HepG2 (cell line): Measurements from ENCODE around the gene FAM83G.

Experiments
- CTCF ChIP-seq: sonication (generic); formaldehyde crosslinking; IDR thresholded peaks from 2 replicates; pipeline ENCODE4 v1.5.0; 2020; ENCODE audit warnings: mild to moderate bottlenecking, missing genetic modification reagents, moderate library complexity
- ELF4 ChIP-seq: sonication (generic); formaldehyde crosslinking; IDR thresholded peaks from 2 replicates; pipeline ENCODE4 v1.5.0; 2020; ENCODE audit warnings: missing genetic modification reagents, mild to moderate bottlenecking, moderate library complexity, borderline replicate concordance
- NR1H2 ChIP-seq: sonication (generic); formaldehyde crosslinking; IDR thresholded peaks from 2 replicates; pipeline ENCODE4 v1.8.1; 2022; ENCODE audit warnings: low read depth, missing genetic modification reagents, borderline replicate concordance
- PCBP2 ChIP-seq: fragments of 200-400 bp; formaldehyde crosslinking; optimal IDR thresholded peaks from 2 replicates; pipeline ENCODE3; 2018; ENCODE audit warnings: low read length, low read depth; ENCODE audit not compliant: poor library complexity, severe bottlenecking
- TAF1 ChIP-seq: sonication (generic); formaldehyde crosslinking; IDR thresholded peaks from 2 replicates; pipeline ENCODE4 v1.4.0; 2020; ENCODE audit warnings: missing genetic modification reagents
- TBP ChIP-seq: sonication (generic); formaldehyde crosslinking; IDR thresholded peaks from 2 replicates; pipeline ENCODE4 v1.5.0; 2020; ENCODE audit warnings: missing genetic modification reagents
- TGIF2 ChIP-seq: IDR thresholded peaks from 2 replicates; pipeline ENCODE4 v1.6.1; 2016; ENCODE audit warnings: control low read depth, missing compliant biosample characterization
- ZNF264 ChIP-seq: sonication (generic); formaldehyde crosslinking; IDR thresholded peaks from 2 replicates; pipeline ENCODE4 v1.4.0; 2020; ENCODE audit warnings: missing genetic modification reagents
- ZNF33B ChIP-seq: sonication (generic); formaldehyde crosslinking; IDR thresholded peaks from 2 replicates; pipeline ENCODE4 v1.5.1; 2020; ENCODE audit warnings: mild to moderate bottlenecking, missing genetic modification reagents

GRCh38 chr17:18949566-18949965 is 55.0 kb downstream of the FAM83G start:
- TF ChIP-seq ELF4 (CRISPR knock-in tag): no peak
- TF ChIP-seq TAF1 (CRISPR knock-in tag): no peak
- no peak for TF ChIP-seq NR1H2 (CRISPR knock-in tag)
- TF ChIP-seq PCBP2: no peak
- TF ChIP-seq TGIF2 (CRISPR knock-in tag): no peak
- no peak for TF ChIP-seq ZNF33B
- TF ChIP-seq TBP (CRISPR knock-in tag): no peak
- TF ChIP-seq CTCF (CRISPR knock-in tag): no peak
- TF ChIP-seq ZNF264 (CRISPR knock-in tag): no peak
